ENCODE measurements around the gene EVPL. TPM values are rescaled to one million over a fixed set of nuclear protein-coding genes. Genes with fewer than 3 reads are reported as not detected.

Gene EVPL
- total RNA-seq, 2 experiments from 2014 or later = 0.78 to 0.85 TPM

- DNase-seq (no peak), ATAC-seq (ENCODE audit: low read depth) (no peak)
- Mint-ChIP-seq H3K27me3 (no peaks in the 10 kb centered on the region), H3K4me3 (no peak overlapping the region), H3K36me3 (peaks cover 24% of the 10 kb centered on the region), H3K27ac (no peak overlapping the region), H3K4me1 (peaks cover 7% of the 10 kb centered on the region), H3K9me3 (no peaks in the 10 kb centered on the region)
- POLR2A ChIA-PET = no interaction called here
These were observed 10.9 kb upstream of the EVPL start for GRCh38 chr17:76038050-76038449.

GRCh38 chr17:76036497-76037261 lies 9.6 kb upstream of the EVPL start:
- no peak for DNase-seq
- no peak overlapping the region for H3K27ac Mint-ChIP-seq
- H3K4me3 Mint-ChIP-seq = no peak overlapping the region
- ATAC-seq (ENCODE audit: low read depth) = no peak
- POLR2A ChIA-PET = no interaction called here
- peaks cover 7% of the 10 kb centered on the region for H3K4me1 Mint-ChIP-seq
- H3K9me3 Mint-ChIP-seq = no peaks in the 10 kb centered on the region
- H3K27me3 Mint-ChIP-seq = no peaks in the 10 kb centered on the region
- peaks cover 21% of the 10 kb centered on the region for H3K36me3 Mint-ChIP-seq

DNA sequence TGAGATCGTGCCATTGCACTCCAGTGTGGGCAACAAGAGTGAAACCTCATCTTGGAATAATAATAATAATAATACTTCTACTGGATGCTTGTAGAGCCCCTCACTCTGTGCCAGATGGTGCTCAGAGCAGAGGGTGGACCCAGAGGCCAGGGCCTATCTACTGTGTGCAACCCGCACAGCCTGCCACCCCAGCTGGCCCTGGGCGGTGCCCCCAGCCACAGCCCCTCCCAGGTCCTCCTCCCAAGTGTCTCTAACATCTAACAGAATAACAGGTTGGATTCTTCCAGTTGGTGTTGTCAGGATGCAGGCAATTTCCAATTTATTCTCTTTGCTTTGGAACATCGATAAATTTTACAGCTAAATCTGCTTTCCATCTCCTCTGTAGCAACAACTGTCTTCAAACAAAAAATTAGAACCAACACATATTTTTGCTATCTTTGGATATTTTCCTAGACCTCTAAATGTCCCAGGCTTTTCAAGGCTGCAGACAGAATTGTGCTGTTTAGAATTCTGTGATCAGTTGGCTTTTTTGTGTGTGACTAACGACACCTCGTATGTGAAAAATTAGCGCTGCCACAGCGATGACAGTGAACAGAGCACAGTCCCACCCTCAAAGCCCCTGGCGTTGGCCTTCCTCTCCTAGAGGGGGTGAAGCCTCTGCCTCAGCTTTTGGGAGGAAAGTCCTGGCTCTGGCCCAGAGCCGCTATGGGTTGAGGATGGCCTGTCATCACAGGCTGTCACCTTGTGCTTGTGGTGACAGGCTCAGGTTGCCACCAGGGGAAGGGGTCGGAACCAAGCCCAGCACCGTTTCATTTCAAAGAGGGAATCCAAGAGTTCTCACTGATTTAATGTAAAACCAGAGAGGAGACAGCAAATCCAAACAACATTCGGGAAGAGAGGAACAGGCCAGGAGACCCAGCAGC lies 7.6 kb upstream of the EVPL start:
- no peak for ATAC-seq (ENCODE audit: low read depth)
- Mint-ChIP-seq H3K36me3 (peaks cover 17% of the 10 kb centered on the region), H3K27me3 (no peaks in the 10 kb centered on the region), H3K4me3 (no peak overlapping the region), H3K27ac (no peak overlapping the region), H3K4me1 (peaks cover 11% of the 10 kb centered on the region), H3K9me3 (no peaks in the 10 kb centered on the region)
- no peak for DNase-seq
- POLR2A ChIA-PET = no interaction called here

DNA sequence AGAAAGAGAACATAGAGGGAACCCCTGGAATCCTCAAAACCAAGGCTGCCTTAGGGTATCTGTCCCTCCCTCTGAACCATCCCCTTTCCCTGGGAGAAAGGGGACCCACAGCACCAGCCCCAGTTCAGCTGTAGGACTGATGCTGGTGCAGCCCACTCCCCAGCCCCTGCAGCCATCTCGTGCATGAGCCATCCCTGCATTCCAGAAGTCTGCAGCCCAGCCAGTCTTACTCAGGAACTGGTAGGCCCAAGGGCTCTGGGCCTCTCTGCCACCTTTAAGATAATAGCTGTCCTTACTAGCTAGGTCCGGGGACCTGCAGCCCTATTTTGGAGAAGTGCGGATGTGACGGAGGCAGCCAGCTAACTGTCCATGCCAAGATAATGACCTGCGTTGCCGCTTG lies 6.0 kb upstream of the EVPL start:
- peaks cover 4% of the 10 kb centered on the region for H3K36me3 Mint-ChIP-seq
- no peak overlapping the region for H3K4me3 Mint-ChIP-seq
- no peak for ATAC-seq (ENCODE audit: low read depth)
- H3K4me1 Mint-ChIP-seq = peaks cover 18% of the 10 kb centered on the region
- H3K9me3 Mint-ChIP-seq = no peaks in the 10 kb centered on the region
- H3K27ac Mint-ChIP-seq = no peak overlapping the region
- DNase-seq = no peak
- POLR2A ChIA-PET = interaction anchor here (0.6 to 0.8 kb wide), 2 partner anchors 15 to 38 kb away, joined by 4 read pairs; no protein-coding TSS in a partner anchor
- H3K27me3 Mint-ChIP-seq = no peaks in the 10 kb centered on the region

DNA sequence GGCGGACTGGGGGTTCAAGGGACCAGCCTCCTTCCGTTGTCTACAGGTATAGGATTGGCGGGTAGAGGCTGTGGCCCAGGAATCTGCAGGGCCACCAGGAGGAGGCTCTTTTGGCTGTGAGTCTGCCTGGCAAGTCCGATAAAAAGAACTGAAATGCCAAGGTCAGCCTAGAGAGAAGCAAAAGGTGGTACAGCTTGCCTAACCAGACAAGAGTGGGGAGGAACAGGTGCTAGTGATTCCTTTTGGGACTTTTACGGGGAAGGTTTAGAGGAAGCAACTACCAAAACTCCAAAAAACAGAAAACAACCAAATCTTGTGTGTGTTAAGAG lies 5.6 kb upstream of the EVPL start:
- no peaks in the 10 kb centered on the region for H3K9me3 Mint-ChIP-seq
- H3K27ac Mint-ChIP-seq = no peak overlapping the region
- POLR2A ChIA-PET = no interaction called here
- H3K4me1 Mint-ChIP-seq = peaks cover 18% of the 10 kb centered on the region
- ATAC-seq (ENCODE audit: low read depth) (no peak), DNase-seq (no peak)
- no peaks in the 10 kb centered on the region for H3K27me3 Mint-ChIP-seq
- H3K36me3 Mint-ChIP-seq = peaks cover 2% of the 10 kb centered on the region
- no peak overlapping the region for H3K4me3 Mint-ChIP-seq

GRCh38 chr17:76032073-76032779 lies 5.1 kb upstream of the EVPL start:
- H3K27me3 Mint-ChIP-seq = no peaks in the 10 kb centered on the region
- H3K9me3 Mint-ChIP-seq = no peaks in the 10 kb centered on the region
- peaks cover 2% of the 10 kb centered on the region for H3K36me3 Mint-ChIP-seq
- H3K27ac Mint-ChIP-seq = no peak overlapping the region
- peaks cover 16% of the 10 kb centered on the region for H3K4me1 Mint-ChIP-seq
- H3K4me3 Mint-ChIP-seq = no peak overlapping the region
- DNase-seq = no peak
- ATAC-seq (ENCODE audit: low read depth) = no peak
- POLR2A ChIA-PET = interaction anchor here (0.7 kb wide), 1 partner anchor 231 kb away, joined by 3 read pairs; no protein-coding TSS in a partner anchor

GRCh38 chr17:76026714-76027158 lies 370 bp downstream of the EVPL start:
- no peaks in the 10 kb centered on the region for H3K36me3 Mint-ChIP-seq
- ATAC-seq (ENCODE audit: low read depth) (no peak), DNase-seq (no peak)
- H3K27ac Mint-ChIP-seq = no peak overlapping the region
- H3K4me3 Mint-ChIP-seq = no peak overlapping the region
- POLR2A ChIA-PET = no interaction called here
- peaks cover 12% of the 10 kb centered on the region for H3K4me1 Mint-ChIP-seq
- no peaks in the 10 kb centered on the region for H3K27me3 Mint-ChIP-seq
- H3K9me3 Mint-ChIP-seq = no peaks in the 10 kb centered on the region

GRCh38 chr17:76025294-76025693 lies 1.8 kb downstream of the EVPL start:
- H3K27ac Mint-ChIP-seq = no peak overlapping the region
- peaks cover 12% of the 10 kb centered on the region for H3K4me1 Mint-ChIP-seq
- no peaks in the 10 kb centered on the region for H3K36me3 Mint-ChIP-seq
- no peak for DNase-seq
- no peaks in the 10 kb centered on the region for H3K27me3 Mint-ChIP-seq
- H3K9me3 Mint-ChIP-seq = no peaks in the 10 kb centered on the region
- ATAC-seq (ENCODE audit: low read depth) = no peak
- H3K4me3 Mint-ChIP-seq = no peak overlapping the region
- POLR2A ChIA-PET = no interaction called here

GRCh38 chr17:76024353-76024752 lies 2.8 kb downstream of the EVPL start:
- DNase-seq (no peak), ATAC-seq (ENCODE audit: low read depth) (no peak)
- Mint-ChIP-seq H3K27ac (no peak overlapping the region), H3K4me1 (peaks cover 8% of the 10 kb centered on the region), H3K36me3 (no peaks in the 10 kb centered on the region), H3K9me3 (no peaks in the 10 kb centered on the region), H3K4me3 (no peak overlapping the region), H3K27me3 (no peaks in the 10 kb centered on the region)
- POLR2A ChIA-PET = interaction anchor here (0.6 kb wide), 1 partner anchor 134 kb away, joined by 4 read pairs; no protein-coding TSS in a partner anchor

DNA sequence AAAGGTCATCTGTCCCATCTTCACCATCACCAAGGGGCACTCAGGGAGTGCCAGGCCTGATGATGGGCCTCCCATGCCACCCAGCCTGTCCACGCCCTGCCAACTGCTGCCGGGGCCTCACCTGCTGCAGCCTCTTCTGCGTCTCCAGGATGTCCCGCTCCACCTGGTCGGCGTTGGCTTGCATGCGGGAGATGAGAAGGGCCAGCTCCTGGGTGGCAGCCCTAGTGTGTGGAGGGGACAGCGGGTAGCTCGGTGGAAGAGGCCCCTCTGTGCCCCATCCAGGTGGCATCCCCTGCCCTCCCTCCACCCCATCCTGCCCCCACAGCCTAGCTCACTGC lies 3.2 kb downstream of the EVPL start:
- ATAC-seq (ENCODE audit: low read depth) (no peak), DNase-seq (no peak)
- no peaks in the 10 kb centered on the region for H3K27me3 Mint-ChIP-seq
- H3K27ac Mint-ChIP-seq = no peak overlapping the region
- peaks cover 4% of the 10 kb centered on the region for H3K4me1 Mint-ChIP-seq
- H3K4me3 Mint-ChIP-seq = no peak overlapping the region
- H3K36me3 Mint-ChIP-seq = no peaks in the 10 kb centered on the region
- H3K9me3 Mint-ChIP-seq = no peaks in the 10 kb centered on the region
- POLR2A ChIA-PET = interaction anchor here (0.6 kb wide), 1 partner anchor 135 kb away, joined by 4 read pairs; no protein-coding TSS in a partner anchor

GRCh38 chr17:76022973-76023899 lies 3.9 kb downstream of the EVPL start:
- POLR2A ChIA-PET = no interaction called here
- Mint-ChIP-seq H3K36me3 (no peaks in the 10 kb centered on the region), H3K27ac (no peak overlapping the region), H3K4me3 (no peak overlapping the region), H3K27me3 (no peaks in the 10 kb centered on the region), H3K9me3 (no peaks in the 10 kb centered on the region), H3K4me1 (peaks cover 4% of the 10 kb centered on the region)
- ATAC-seq (ENCODE audit: low read depth) = no peak
- no peak for DNase-seq

DNA sequence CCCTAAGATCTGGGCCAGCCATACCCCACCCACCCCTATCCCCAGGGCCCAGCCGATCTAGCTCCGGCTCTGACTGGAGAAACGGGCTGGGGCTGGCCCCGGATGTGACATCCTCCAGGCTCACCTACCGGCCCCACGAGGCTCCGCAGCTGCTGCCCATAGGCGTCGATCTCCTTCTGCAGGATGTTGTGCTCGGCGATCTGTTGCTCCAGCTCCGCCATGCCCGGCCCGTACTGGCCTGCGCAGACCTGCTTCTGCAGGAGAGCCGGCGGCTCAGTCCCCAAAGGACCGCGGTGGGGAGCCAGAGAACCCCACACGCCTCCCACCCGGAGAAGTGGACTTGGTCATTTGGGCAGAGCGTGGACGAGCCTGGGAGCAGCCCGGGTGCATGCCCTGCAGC lies 4.8 kb downstream of the EVPL start:
- H3K9me3 Mint-ChIP-seq = no peaks in the 10 kb centered on the region

More for the DNA sequence above, 4.8 kb downstream of the EVPL start:
- DNase-seq (no peak), ATAC-seq (ENCODE audit: low read depth) (no peak)
- POLR2A ChIA-PET = interaction anchor here (1.1 kb wide), 1 partner anchor 82 kb away, joined by 3 read pairs; the partner anchor contains the start of gene EXOC7
- Mint-ChIP-seq H3K27me3 (no peaks in the 10 kb centered on the region), H3K27ac (no peak overlapping the region), H3K4me1 (peaks cover 4% of the 10 kb centered on the region), H3K4me3 (no peak overlapping the region), H3K36me3 (no peaks in the 10 kb centered on the region)

All from activated naive CD8-positive, alpha-beta T cell treated with anti-CD3 and anti-CD28 coated beads, Interleukin-2, amount 10 ng/mL, durations not matched to agents 7 days and 5 days (primary cell).